Stomach smooth muscle (tissue), 2 donors: ENCODE measurements around the gene AQR.

ENCODE experiments used
- H3K27ac ChIP-seq: one replicate; pipeline ENCODE4 v1.7.0; 2013; ENCODE audit warnings: mild to moderate bottlenecking, low read length, inconsistent platforms
- H3K27me3 ChIP-seq, 2 donors: one replicate each; pipeline ENCODE4 v1.7.0; 2013; ENCODE audit warnings: low read length in 2 of 2; ENCODE audit not compliant: insufficient read depth in 2 of 2, control insufficient read depth in 1 of 2
- H3K36me3 ChIP-seq, 2 donors: one replicate each; pipeline ENCODE4 v1.7.0; 2013; ENCODE audit warnings: low read length in 2 of 2; ENCODE audit not compliant: control insufficient read depth in 2 of 2, insufficient read depth in 2 of 2
- H3K4me1 ChIP-seq: one replicate; pipeline ENCODE4 v1.7.0; 2013; ENCODE audit warnings: low read length; ENCODE audit not compliant: control insufficient read depth, insufficient read depth
- H3K4me3 ChIP-seq, 2 donors: one replicate each; pipeline ENCODE4 v1.7.0; 2013; ENCODE audit warnings: low read length in 2 of 2
- H3K9ac ChIP-seq, 2 donors: one replicate each; pipeline ENCODE4 v1.7.0; 2013; ENCODE audit warnings: low read length in 2 of 2, mild to moderate bottlenecking in 1 of 2
- H3K9me3 ChIP-seq, 2 donors: one replicate each; pipeline ENCODE4 v1.7.0; 2013; ENCODE audit warnings: low read length in 2 of 2; ENCODE audit not compliant: control insufficient read depth in 2 of 2
- donor health status: healthy.
- donor health status: Pancreatic carcinoma.

The AQR gene

DNA sequence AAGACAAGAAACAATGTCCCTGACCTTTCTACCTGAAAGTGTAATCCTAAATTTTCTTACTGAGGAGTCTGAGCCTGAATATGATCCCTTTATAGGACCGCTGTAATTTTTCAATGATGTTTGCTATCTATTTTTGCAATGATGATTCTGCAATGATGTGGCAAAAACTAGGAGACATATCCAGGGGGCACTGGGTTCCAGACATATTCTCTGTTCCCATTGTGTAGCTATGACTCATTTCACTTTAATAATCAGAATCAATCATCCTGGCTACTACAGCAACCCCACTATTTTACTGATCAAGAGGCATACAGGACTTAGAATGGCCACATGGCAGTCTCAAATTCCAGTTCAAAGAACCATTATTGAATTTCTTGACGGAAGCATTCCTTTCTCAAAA, 85.9 kb downstream of the AQR start:
- Histone ChIP-seq H3K27ac (no peak overlapping the region), H3K4me1 (no peaks in the 10 kb centered on the region), H3K9ac (no peak overlapping the region), H3K27me3 (no peaks in the 10 kb centered on the region), H3K36me3 (peaks cover 2 to 15% of the 10 kb centered on the region in 2 donors), H3K9me3 (no peaks in the 10 kb centered on the region), H3K4me3 (no peak overlapping the region)

DNA sequence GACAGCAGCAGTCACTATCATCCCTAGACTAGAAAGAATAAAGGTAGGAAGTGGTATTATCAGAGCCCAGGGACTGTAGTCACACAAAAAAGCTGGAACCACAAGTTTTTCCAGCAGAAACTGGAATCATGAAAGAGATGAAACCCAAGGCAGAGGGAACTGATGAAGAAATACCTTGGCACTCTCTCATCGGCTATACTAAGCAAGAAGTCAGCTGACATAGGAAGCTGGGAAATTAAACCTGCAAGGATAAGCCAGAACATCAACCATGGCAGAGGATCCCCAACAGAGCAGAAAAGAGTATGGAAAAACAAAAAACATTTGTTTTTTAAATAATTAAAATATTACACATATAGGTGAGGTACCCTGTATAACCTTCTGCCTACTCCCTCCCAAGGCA, 86.5 kb downstream of the AQR start:
- Histone ChIP-seq H3K36me3 (peaks cover 3 to 15% of the 10 kb centered on the region in 2 donors), H3K27ac (no peak overlapping the region), H3K9me3 (no peaks in the 10 kb centered on the region), H3K4me3 (no peak overlapping the region), H3K27me3 (no peaks in the 10 kb centered on the region), H3K9ac (no peak overlapping the region), H3K4me1 (no peaks in the 10 kb centered on the region)

DNA sequence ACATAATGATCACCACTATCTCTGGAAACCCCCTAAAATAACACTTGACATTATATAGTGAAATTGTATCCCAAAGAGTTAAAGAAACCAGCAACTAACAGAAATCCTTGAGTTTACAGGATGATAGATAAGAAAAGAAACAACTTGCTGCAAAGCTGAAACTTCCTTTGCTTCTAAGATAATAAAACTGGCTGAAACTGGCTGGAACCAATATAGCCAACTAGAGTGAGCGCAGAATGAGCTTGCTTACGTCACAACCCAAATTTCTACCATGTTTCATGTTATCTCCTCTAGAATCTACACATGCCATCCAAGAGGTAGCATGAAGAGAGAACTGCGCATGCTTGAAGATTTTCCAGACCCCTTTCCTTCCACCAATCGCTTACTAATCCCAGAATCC, 90.4 kb downstream of the AQR start:
- Histone ChIP-seq H3K9ac (no peak overlapping the region), H3K4me1 (no peaks in the 10 kb centered on the region), H3K9me3 (no peaks in the 10 kb centered on the region), H3K27ac (no peak overlapping the region), H3K36me3 (peaks cover 7 to 23% of the 10 kb centered on the region in 2 donors), H3K27me3 (no peaks in the 10 kb centered on the region), H3K4me3 (no peak overlapping the region)

DNA sequence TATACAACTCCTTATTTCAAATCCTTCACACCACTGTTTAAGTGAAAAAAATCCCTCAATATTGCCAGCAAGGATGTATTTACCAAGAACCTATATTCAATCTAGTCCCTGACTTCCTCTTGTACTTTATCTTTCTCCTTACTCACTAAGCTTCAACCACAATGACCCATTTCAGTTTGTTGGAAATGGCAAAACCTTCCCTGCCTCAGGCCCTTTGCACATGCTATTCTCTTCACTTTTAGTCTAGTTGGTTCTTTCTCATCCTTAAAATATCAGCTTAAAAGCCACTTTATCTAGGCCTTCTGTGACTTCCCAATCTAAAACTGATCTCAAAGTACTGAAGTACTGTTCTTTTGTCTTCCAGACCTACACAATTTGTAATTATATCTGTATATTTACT, 92.9 kb downstream of the AQR start:
- Histone ChIP-seq H3K36me3 (peaks cover 5 to 21% of the 10 kb centered on the region in 2 donors), H3K27me3 (no peaks in the 10 kb centered on the region), H3K27ac (no peak overlapping the region), H3K4me1 (no peaks in the 10 kb centered on the region), H3K4me3 (no peak overlapping the region), H3K9ac (no peak overlapping the region), H3K9me3 (no peaks in the 10 kb centered on the region)

DNA sequence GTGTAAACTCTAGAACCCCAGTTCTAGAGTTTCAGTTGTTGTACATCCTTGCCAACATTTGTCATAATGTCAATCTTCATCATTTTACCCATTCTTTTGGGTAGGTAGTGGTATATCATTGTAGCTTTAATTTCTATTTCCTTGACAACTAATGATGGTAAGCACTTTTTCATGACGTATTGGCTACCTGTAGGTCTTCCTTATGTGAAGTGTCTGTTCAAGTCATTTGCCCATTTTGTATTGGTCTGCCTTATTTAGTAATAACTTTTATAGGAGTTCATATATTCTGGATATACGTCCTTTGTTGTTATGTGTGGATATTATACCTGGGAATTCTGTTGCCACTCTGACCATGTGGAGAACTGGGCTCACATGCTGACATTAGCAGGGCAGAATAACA, 100.4 kb downstream of the AQR start:
- no peaks in the 10 kb centered on the region for H3K27me3 ChIP-seq
- H3K4me3 ChIP-seq: no peak overlapping the region
- H3K36me3 ChIP-seq: peaks cover 2 to 24% of the 10 kb centered on the region in 2 donors
- H3K9ac ChIP-seq: no peak overlapping the region
- no peak overlapping the region for H3K27ac ChIP-seq
- H3K4me1 ChIP-seq: no peaks in the 10 kb centered on the region
- peaks cover 0 to 3% of the 10 kb centered on the region in 2 donors for H3K9me3 ChIP-seq

DNA sequence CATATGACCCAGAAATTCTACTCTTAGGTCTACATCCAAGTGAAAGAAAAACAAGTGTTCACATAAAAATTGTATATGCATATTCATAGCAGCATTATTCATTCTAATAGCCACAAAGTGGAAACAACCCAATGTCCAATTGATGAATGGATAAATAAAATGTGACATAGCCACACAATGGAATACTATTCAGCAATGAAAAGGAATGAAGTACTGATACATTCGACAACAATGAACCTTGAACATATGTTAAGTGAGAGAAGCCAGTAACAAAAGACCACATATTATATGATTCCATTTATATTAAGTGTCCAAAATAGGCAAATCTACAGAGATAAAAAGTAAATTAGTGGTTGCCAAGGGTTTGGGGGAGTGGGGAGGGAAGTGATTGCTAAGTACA, 104.0 kb downstream of the AQR start:
- Histone ChIP-seq H3K9ac (no peak overlapping the region), H3K27ac (no peak overlapping the region), H3K27me3 (no peaks in the 10 kb centered on the region), H3K36me3 (peaks cover 8 to 26% of the 10 kb centered on the region in 2 donors), H3K9me3 (peaks cover 0 to 3% of the 10 kb centered on the region in 2 donors), H3K4me3 (no peak overlapping the region), H3K4me1 (no peaks in the 10 kb centered on the region)

DNA sequence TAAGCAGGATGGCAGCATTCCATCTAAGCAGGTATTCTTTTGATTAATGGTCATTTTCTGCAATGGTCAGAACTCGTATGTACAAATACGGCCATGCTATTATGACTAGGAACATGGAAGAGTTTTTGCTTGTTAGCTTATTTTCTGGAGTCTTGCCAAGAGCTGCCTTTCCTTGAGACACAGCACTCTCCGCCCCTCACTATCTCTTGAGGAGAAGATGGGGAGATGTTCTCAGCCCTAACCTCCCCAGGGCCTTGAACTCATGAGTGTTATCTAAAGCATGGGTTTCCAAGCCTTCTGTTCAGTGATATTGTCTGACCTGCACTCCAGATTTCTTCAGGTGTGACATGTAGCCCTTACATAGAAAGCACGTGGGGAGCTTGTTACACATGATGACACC, 108.3 kb downstream of the AQR start:
- H3K9ac ChIP-seq: no peak overlapping the region
- no peak overlapping the region for H3K4me3 ChIP-seq
- H3K27me3 ChIP-seq: no peaks in the 10 kb centered on the region
- no peaks in the 10 kb centered on the region for H3K9me3 ChIP-seq
- H3K36me3 ChIP-seq: peaks cover 14 to 15% of the 10 kb centered on the region in 2 donors
- no peak overlapping the region for H3K27ac ChIP-seq
- H3K4me1 ChIP-seq: no peaks in the 10 kb centered on the region

DNA sequence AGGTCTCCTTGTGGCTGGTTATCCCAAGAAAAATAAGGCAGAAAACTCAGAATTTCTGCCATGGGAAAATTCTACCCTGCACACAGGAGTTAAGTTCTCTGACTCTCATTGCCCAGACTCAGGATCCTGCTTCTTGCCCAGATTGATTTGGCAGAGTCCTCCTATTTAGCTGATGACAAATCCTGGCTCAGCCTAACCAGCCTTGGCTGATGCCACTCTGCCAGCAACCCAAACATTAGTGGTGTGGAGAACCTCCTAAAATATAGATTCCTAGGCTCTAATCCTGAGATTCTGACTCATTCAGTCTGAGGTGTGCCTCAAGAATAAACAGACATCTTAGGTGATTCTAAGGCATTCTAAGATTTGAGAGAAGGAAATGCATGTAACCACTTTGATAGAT, 113.6 kb downstream of the AQR start:
- H3K9ac ChIP-seq: no peak overlapping the region
- peaks cover 17% of the 10 kb centered on the region for H3K4me1 ChIP-seq
- H3K4me3 ChIP-seq: no peak overlapping the region
- no peaks in the 10 kb centered on the region for H3K27me3 ChIP-seq
- H3K27ac ChIP-seq: no peak overlapping the region
- H3K36me3 ChIP-seq: peaks cover 8% of the 10 kb centered on the region in 2 donors
- H3K9me3 ChIP-seq: no peaks in the 10 kb centered on the region

DNA sequence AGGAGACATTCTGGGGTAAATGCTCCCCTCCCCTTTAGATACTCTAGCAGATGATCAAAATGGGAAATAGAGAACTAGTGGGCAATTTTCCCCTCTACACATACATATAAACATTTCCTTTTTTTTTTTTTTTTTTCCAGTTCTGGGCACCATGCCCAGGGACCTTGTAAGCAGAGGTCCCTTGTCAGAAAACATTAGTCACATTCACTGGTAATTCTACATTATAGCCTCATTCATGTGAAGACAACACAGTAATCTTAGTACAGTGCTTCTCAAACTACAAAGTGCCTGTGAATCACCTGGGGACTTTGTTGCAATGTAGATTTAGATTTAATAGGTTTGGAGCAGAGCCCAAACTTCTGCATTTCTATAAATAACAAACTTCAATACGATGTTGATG, 114.1 kb downstream of the AQR start:
- no peaks in the 10 kb centered on the region for H3K27me3 ChIP-seq
- no peak overlapping the region for H3K27ac ChIP-seq
- peaks cover 8% of the 10 kb centered on the region in 2 donors for H3K36me3 ChIP-seq
- H3K4me1 ChIP-seq: peaks cover 17% of the 10 kb centered on the region
- H3K9me3 ChIP-seq: no peaks in the 10 kb centered on the region
- H3K4me3 ChIP-seq: no peak overlapping the region
- no peak overlapping the region for H3K9ac ChIP-seq

DNA sequence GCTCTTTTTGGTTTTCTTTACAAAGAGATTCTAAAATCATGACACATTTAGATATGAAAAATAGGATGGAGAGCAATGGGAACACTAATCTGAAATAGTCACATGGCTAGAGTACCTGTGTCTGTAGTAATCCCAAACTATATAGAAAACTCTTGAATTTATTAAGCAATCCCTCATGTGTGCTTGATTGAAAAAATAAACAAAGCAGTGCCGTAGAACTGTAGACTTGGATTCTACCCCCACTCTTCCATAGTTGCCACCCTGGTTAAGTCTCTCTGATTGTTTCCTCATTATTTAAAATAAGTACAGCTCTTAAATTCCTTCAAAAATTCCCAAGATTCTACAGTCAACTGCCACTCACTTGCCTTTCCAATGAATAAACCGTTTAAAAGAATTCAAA, 115.3 kb downstream of the AQR start:
- H3K4me1 ChIP-seq: peaks cover 17% of the 10 kb centered on the region
- no peak overlapping the region for H3K27ac ChIP-seq
- H3K36me3 ChIP-seq: peaks cover 4% of the 10 kb centered on the region in 2 donors
- no peaks in the 10 kb centered on the region for H3K9me3 ChIP-seq
- H3K9ac ChIP-seq: no peak overlapping the region
- no peaks in the 10 kb centered on the region for H3K27me3 ChIP-seq
- H3K4me3 ChIP-seq: no peak overlapping the region

DNA sequence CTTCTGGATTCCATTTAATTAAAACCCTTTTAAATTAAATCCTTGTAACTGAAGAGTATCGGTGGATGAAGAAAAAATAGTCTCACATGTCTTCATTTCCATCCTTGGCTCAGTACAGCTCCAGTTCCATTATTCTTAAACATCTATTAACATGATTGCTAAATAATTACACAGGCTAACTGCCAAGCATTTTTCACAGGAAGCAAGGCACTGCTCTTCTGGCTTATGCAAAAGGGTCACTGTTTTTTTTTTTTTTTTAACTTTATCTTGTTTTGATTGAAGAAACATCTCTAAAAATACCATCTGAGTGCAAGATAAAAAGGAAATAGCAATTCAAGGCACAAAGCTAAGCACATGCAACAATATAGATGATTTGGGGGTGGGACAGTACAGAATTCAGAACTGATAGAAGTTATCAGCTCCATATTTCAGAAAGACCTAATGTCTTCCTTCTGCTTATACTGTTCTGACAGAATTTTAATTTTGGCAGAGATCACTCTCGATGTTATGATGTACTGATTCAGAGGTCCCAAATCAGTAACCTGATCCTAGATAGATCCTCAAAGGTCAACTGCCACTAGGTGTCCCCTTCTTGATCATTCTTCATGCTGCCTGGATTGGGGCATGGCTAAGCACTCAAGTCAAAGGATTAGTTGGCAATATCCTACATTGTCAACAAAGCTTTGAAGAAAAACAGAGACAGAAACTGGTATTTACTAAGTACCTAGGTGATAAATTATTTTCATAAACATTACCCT, 116.4 kb downstream of the AQR start:
- Histone ChIP-seq H3K27ac (no peak overlapping the region), H3K9me3 (no peaks in the 10 kb centered on the region), H3K36me3 (peaks cover 3% of the 10 kb centered on the region in 2 donors)

More for the DNA sequence above, 116.4 kb downstream of the AQR start:
- Histone ChIP-seq H3K4me3 (no peak overlapping the region), H3K27me3 (no peaks in the 10 kb centered on the region), H3K4me1 (peaks cover 17% of the 10 kb centered on the region), H3K9ac (no peak overlapping the region)
